Stimulated activated CD8-positive, alpha-beta memory T cell treated with anti-CD3 and anti-CD28 coated beads, Interleukin-12 subunit alpha, Interleukin-12 subunit beta, amount 100 ng/mL, for 4 hours (primary cell): Measurements from ENCODE around the gene TRAF4.
"Not testable (repeated sequence)": the region's sequence is repeated elsewhere in the genome, so short reads cannot be mapped to it uniquely, and the experiment has no call there.

Experiments
- DNase-seq: peaks from one replicate; pipeline ENCODE4 v3.0.0-alpha.2; 2020; ENCODE audit warnings: low read depth

Gene TRAF4

GRCh38 chr17:28733346-28733745, 10.5 kb upstream of the TRAF4 start:
- no peak for DNase-seq

GRCh38 chr17:28734712-28735241, 9.0 kb upstream of the TRAF4 start:
- no peak for DNase-seq

GRCh38 chr17:28735242-28735722, 8.5 kb upstream of the TRAF4 start:
- DNase-seq: no peak

- DNase-seq: not testable (repeated sequence)
These were observed 7.7 kb upstream of the TRAF4 start for GRCh38 chr17:28735913-28736769.

- no peak for DNase-seq
These were observed 6.5 kb upstream of the TRAF4 start for GRCh38 chr17:28737316-28737715.

GRCh38 chr17:28737770-28738679, 5.8 kb upstream of the TRAF4 start:
- DNase-seq: no peak

- peak; percentile 52 for DNase-seq
These were observed 5.0 kb upstream of the TRAF4 start for GRCh38 chr17:28738680-28739384.

GRCh38 chr17:28740406-28741357, 3.1 kb upstream of the TRAF4 start:
- DNase-seq: no peak

GRCh38 chr17:28741358-28742349, 2.2 kb upstream of the TRAF4 start:
- no peak for DNase-seq

- DNase-seq: peak; percentile 64
These were observed 527 bp downstream of the TRAF4 start for GRCh38 chr17:28744104-28744971.

- DNase-seq: no peak
These were observed 1.4 kb downstream of the TRAF4 start for GRCh38 chr17:28744972-28745785.

- no peak for DNase-seq
These were observed 2.1 kb downstream of the TRAF4 start for GRCh38 chr17:28745786-28746411.

GRCh38 chr17:28746611-28747050, 2.8 kb downstream of the TRAF4 start:
- DNase-seq: no peak

- no peak for DNase-seq
These were observed 3.4 kb downstream of the TRAF4 start for GRCh38 chr17:28747051-28747691.

GRCh38 chr17:28747801-28748750, 4.3 kb downstream of the TRAF4 start:
- DNase-seq: no peak
